AG09319 (cell line): Measurements from ENCODE around the gene B4GALT2.

Experiments used
- DNase-seq: peaks from one replicate; pipeline ENCODE4 v3.0.0-alpha.2; 2010; ENCODE audit warnings: low read depth; ENCODE audit errors: extremely low read depth
- TF ChIP-seq, protein P1 (sequence below): IDR thresholded peaks from 2 replicates; pipeline ENCODE4 v1.5.1; 2011; ENCODE audit warnings: low read depth, mild to moderate bottlenecking, inconsistent platforms, low read length, moderate library complexity

Gene B4GALT2

DNA sequence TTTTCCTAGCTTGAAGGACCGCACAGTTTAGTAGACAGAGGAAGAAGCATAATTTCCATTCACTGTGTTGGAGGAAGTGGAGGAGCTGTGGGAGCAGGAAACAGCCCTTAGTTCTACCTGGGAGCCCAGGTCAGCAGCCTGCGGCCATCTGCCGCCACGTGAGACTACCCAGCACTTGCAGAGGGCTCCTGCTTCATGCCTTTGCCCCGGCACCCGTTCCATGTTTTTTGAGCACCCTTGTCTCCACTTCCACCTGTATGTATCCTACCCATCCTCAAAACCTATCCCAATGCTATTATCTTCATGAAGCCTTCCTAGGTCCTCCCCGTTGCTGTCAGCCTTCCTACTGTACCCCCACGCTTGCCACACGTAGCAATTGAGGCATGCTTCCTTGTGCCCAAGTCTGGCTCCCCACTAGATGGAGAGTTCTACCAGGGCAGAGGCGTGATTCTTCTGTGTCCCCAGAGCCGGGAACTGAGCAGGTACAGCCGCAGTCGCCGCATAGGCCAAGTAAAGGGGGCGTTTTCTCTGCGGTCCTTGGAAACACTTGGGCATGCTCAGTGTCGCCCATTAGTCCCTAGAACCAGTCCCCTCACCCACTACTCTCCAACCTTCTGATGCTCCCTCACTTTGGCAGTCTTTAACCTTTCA is 50.4 kb downstream of the B4GALT2 start:
- TF ChIP-seq, protein P1, sequence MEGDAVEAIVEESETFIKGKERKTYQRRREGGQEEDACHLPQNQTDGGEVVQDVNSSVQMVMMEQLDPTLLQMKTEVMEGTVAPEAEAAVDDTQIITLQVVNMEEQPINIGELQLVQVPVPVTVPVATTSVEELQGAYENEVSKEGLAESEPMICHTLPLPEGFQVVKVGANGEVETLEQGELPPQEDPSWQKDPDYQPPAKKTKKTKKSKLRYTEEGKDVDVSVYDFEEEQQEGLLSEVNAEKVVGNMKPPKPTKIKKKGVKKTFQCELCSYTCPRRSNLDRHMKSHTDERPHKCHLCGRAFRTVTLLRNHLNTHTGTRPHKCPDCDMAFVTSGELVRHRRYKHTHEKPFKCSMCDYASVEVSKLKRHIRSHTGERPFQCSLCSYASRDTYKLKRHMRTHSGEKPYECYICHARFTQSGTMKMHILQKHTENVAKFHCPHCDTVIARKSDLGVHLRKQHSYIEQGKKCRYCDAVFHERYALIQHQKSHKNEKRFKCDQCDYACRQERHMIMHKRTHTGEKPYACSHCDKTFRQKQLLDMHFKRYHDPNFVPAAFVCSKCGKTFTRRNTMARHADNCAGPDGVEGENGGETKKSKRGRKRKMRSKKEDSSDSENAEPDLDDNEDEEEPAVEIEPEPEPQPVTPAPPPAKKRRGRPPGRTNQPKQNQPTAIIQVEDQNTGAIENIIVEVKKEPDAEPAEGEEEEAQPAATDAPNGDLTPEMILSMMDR, result no peak

DNA sequence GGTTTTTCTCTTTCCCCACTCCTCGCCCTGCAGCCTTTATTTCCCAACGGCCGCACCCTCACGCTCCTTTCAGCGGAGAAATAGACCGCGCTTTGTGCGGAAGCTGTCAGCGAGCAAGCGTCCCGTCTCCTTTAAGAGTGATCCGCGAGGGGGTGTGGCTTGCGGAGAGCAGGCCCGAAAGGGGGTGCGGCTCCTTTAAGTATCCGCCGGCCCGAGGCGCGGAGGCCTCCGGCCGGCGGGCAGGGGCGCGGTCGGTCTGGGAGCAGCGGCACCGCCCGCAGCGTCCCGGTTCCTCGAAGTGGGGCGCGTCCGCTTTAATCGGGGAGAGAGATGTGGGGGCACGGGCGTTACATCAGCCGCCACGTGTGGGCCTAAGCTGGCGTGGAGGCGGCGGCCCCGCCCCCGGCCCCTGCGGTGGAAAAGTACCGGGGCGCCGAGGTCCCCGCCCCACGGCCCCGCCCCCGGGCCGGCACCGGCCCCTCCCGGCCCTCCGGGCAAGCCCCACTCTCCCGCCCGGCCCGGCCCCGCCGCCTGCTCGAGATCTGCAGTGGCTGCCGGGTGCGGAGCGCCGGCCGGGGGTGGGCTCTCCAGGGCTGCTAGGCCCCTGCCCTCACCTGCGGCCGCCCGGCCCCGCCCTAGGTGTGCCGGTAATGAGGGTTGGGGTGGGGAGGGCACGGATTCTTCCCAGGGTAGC is 51.0 kb downstream of the B4GALT2 start:
- peak; percentile 69 for DNase-seq
- TF ChIP-seq, protein P1, result no peak

More for the DNA sequence above, 50.4 kb downstream of the B4GALT2 start:
- DNase-seq, result no peak

- no peak for DNase-seq
- TF ChIP-seq, protein P1, result peak; percentile 14; the same call in 1 of the 2 replicates
These were observed 51.7 kb downstream of the B4GALT2 start for GRCh38 chr1:44030605-44031251.

GRCh38 chr1:44031252-44032169 is 52.5 kb downstream of the B4GALT2 start, which contains the start of gene SLC6A9:
Gene SLC6A9, minus strand, starts transcription at chr1:44031462. Its CDS starts 7,185 bp downstream, at chr1:44024277.
- TF ChIP-seq, protein P1, result no peak
- DNase-seq, result peak; percentile 78

DNA sequence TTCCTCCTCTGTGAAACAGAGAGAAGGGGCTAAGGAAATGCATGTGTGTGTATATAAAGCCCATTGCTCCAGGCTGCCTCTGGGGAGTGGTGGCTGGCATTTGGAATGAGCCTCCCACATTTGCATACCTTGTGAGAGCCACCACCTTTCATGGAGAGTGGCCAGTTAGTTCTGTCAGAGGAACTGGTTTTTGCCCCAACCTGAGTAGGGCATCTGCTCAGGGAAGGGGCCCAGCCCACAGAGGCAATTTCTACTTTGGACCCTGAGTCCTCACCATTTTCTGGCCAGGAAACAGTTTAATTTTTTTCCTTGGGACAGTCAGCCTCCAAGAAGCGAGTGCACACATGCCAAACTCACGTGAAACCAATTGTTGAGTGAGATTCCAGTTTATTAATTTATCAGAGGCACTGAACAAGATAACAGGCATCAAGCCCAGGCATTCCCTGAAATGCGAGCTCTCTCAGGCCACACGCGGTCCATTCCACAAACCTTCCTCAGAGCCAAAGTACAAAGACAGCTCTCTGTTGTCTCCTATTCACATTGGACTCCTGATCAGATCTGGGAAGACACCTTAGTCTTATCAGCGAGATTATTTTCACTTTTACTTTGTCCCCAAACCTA is 53.3 kb downstream of the B4GALT2 start:
- no peak for DNase-seq
- TF ChIP-seq, protein P1, result no peak

DNA sequence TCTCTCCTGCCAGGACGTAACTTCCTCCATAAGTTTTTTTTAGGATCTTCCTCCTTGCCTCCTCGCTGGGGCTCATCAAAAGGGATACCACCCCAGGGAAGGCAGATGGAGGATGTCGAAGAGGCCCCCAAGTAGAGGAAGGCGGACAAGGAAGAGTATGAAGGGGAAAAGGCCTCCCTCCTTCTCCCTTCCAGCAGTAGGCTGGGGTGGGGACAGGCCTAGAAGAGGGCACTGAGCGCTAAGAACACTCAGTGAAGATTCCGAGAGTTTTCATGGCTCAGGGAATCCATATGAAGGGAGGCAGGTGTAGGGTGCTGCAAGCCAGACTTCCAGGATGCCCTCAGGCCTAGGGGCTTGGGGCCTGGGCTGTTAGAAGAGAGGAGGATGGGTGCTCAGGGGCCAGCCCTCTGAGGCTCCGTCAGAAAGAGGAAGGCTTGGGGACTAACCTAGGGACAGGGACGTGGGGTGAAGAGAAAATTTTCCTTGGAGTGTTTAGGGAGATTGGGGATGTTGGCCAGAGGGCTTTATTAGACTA is 54.1 kb downstream of the B4GALT2 start:
- TF ChIP-seq, protein P1, result no peak
- DNase-seq, result no peak
